B cell (primary cell): ENCODE measurements around the gene TBC1D22A. TPM values are rescaled to one million over a fixed set of nuclear protein-coding genes. Genes with fewer than 3 reads are reported as not detected.

Experiments
- ATAC-seq: fragments of 200-7000 bp; cut with Tn5 transposase; one replicate; pipeline ENCODE4 v1.10.0; 2021; ENCODE audit warnings: low read depth, mild to moderate bottlenecking, moderate number of reproducible peaks, moderate library complexity
- CTCF ChIA-PET: fragments of 350-600 bp; sonication (Branson Sonifier 250); formaldehyde crosslinking; loops from one replicate; lab custom pipeline; 2021; ENCODE audit warnings: antibody characterized with exemption, inconsistent platforms; lab: Charles Lee
- POLR2A ChIA-PET: fragments of 350-600 bp; sonication (Branson Sonifier 250); formaldehyde crosslinking; loops from one replicate; lab custom pipeline; 2021; ENCODE audit warnings: antibody characterized with exemption; lab: Charles Lee
- DNase-seq: peaks from one replicate; pipeline ENCODE4 v3.0.0; 2013
- H2AFZ ChIP-seq: 2 replicates; pipeline ENCODE4 v1.6.1; 2012; ENCODE audit warnings: mild to moderate bottlenecking, low read depth, low read length; ENCODE audit not compliant: insufficient read depth, poor library complexity, severe bottlenecking
- H3K27ac ChIP-seq, 2 donors: 1 replicate in 1 of 2; 2 replicates in 1 of 2; pipeline ENCODE4 v1.5.1; 2012 to 2013; ENCODE audit warnings: low read length in 2 of 2, mild to moderate bottlenecking in 2 of 2, moderate library complexity in 1 of 2
- H3K27me3 ChIP-seq, 4 experiments: fragments of 200-600 bp in 1 of 4; sonication (generic) in 1 of 4; replicated peaks in 1 of 4; 1 replicate in 2 of 4; 2 replicates in 2 of 4; pipeline versions ENCODE4 v1.6.1 to v1.7.0; 2013 to 2016; ENCODE audit warnings: low read length in 3 of 4, mild to moderate bottlenecking in 2 of 4, mixed read lengths in 1 of 4, moderate library complexity in 1 of 4; ENCODE audit not compliant: insufficient read depth in 4 of 4, control insufficient read depth in 3 of 4; ENCODE audit errors: control extremely low read depth in 1 of 4
- H3K36me3 ChIP-seq, 2 experiments: replicated peaks in 1 of 2; 1 replicate in 1 of 2; 2 replicates in 1 of 2; pipeline versions ENCODE4 v1.6.1 to v1.7.1; 2013; ENCODE audit warnings: low read length in 1 of 2; ENCODE audit not compliant: insufficient read depth in 2 of 2, control insufficient read depth in 1 of 2; ENCODE audit errors: control extremely low read depth in 1 of 2, extremely low read depth in 1 of 2
- H3K4me1 ChIP-seq, 2 donors: fragments of 200-600 bp in 1 of 2; sonication (generic) in 1 of 2; 1 replicate in 1 of 2; 2 replicates in 1 of 2; pipeline versions ENCODE4 v1.5.1 to v1.6.1; 2013 to 2017; ENCODE audit warnings: low read length in 2 of 2; ENCODE audit not compliant: control insufficient read depth in 2 of 2, insufficient read depth in 2 of 2
- H3K4me2 ChIP-seq: replicated peaks from 2 replicates; pipeline ENCODE3; 2012; ENCODE audit warnings: mild to moderate bottlenecking, low read depth, low read length; ENCODE audit not compliant: poor library complexity, severe bottlenecking
- H3K4me3 ChIP-seq, 5 experiments: fragments of 200-600 bp in 1 of 5; sonication (generic) in 1 of 5; 1 replicate in 3 of 5; 2 replicates in 2 of 5; pipeline versions ENCODE4 v1.5.1 to v1.7.0; 2011 to 2016; ENCODE audit warnings: low read length in 4 of 5, mild to moderate bottlenecking in 4 of 5, low read depth in 2 of 5, control low read depth in 1 of 5, moderate library complexity in 1 of 5; ENCODE audit not compliant: insufficient read depth in 1 of 5; ENCODE audit errors: control extremely low read depth in 1 of 5, extremely low read depth in 1 of 5
- H3K79me2 ChIP-seq: fragments of 200-600 bp; sonication (generic); one replicate; pipeline ENCODE4 v1.6.0; 2016; ENCODE audit warnings: low read length; ENCODE audit not compliant: control insufficient read depth, insufficient read depth
- H3K9ac ChIP-seq: fragments of 200-600 bp; sonication (generic); 2 replicates; pipeline ENCODE4 v1.6.1; 2017; ENCODE audit warnings: mild to moderate bottlenecking, low read length, moderate library complexity
- H3K9me3 ChIP-seq, 3 donors: one replicate each; pipeline versions ENCODE4 v1.6.1 to v1.7.1; 2013; ENCODE audit warnings: low read length in 2 of 3; ENCODE audit not compliant: control insufficient read depth in 2 of 3, insufficient read depth in 1 of 3; ENCODE audit errors: control extremely low read depth in 1 of 3
- H4K20me1 ChIP-seq: 2 replicates; pipeline ENCODE4 v1.6.0; 2012; ENCODE audit warnings: mild to moderate bottlenecking, low read length; ENCODE audit not compliant: insufficient read depth, control insufficient read depth, poor library complexity, severe bottlenecking
- H3K27ac Mint-ChIP-seq: one replicate; pipeline ENCODE4 v1.8.0; 2021; ENCODE audit warnings: mixed read lengths
- H3K27me3 Mint-ChIP-seq: one replicate; pipeline ENCODE4 v1.8.0; 2021; ENCODE audit warnings: mixed read lengths
- H3K4me1 Mint-ChIP-seq: one replicate; pipeline ENCODE4 v1.8.0; 2021; ENCODE audit warnings: mixed read lengths
- H3K4me3 Mint-ChIP-seq: one replicate; pipeline ENCODE4 v1.8.0; 2021; ENCODE audit warnings: mixed read lengths
- H3K9me3 Mint-ChIP-seq: one replicate; pipeline ENCODE4 v1.8.0; 2022; ENCODE audit warnings: mixed read lengths; ENCODE audit not compliant: insufficient read depth
- EZH2 ChIP-seq: IDR thresholded peaks from 2 replicates; pipeline ENCODE4 v1.6.1; 2012; ENCODE audit warnings: borderline replicate concordance, low read depth, mild to moderate bottlenecking, moderate library complexity, low read length; ENCODE audit not compliant: insufficient read depth, poor library complexity, severe bottlenecking
- WGBS: methylation state at CpG from one replicate; pipeline ENCODE4 v1.1.5; 2013; ENCODE audit warnings: missing lambda C conversion rate; ENCODE audit not compliant: insufficient coverage; 5-methylcytosine and 5-hydroxymethylcytosine counted together
- intact Hi-C: fragments of 100-400 bp; cut with micrococcal nuclease; formaldehyde crosslinking; loops from one replicate; pipeline ENCODE4 v1.10.0; 2022
- polyA plus RNA-seq: library from polyadenylated mRNA; depleted of rRNA; stranded (reverse); fragments of >200 nt; gene quantifications from 2 replicates; pipeline ENCODE4 v1.2.3, GENCODE V29; 2012
- total RNA-seq, 2 donors: library from RNA; stranded (reverse); fragments of 120-200 nt in 1 of 2; gene quantifications; 1 replicate in 1 of 2; 2 replicates in 1 of 2; pipeline versions ENCODE4 v1.2.3 to v1.2.4, GENCODE V29; 2013 to 2022
- TF ChIP-seq, protein P1 (sequence below): fragments of 200-600 bp; IDR thresholded peaks from one replicate; pipeline ENCODE4 v1.8.0; 2022; ENCODE audit warnings: antibody characterized with exemption, mild to moderate bottlenecking

Gene TBC1D22A
- total and polyA plus RNA-seq, 2 donors (not counting 1 experiment from before 2014, with no cell fraction given) = 73.8 to 128 TPM

GRCh38 chr22:47002692-47003091, 240.2 kb downstream of the TBC1D22A start:
- ChIA-PET CTCF (no interaction called here), POLR2A (no interaction called here)
- intact Hi-C loops = no loop called here
- H3K9ac ChIP-seq = no peak overlapping the region
- H3K27me3 ChIP-seq = no peaks in the 10 kb centered on the region
- H3K79me2 ChIP-seq = peaks cover 84% of the 10 kb centered on the region
- H3K4me3 ChIP-seq = no peak overlapping the region
- peaks cover 0 to 3% (median 0%) of the 10 kb centered on the region in 3 donors for H3K9me3 ChIP-seq
- no peak for ATAC-seq
- H3K36me3 ChIP-seq = peaks cover 3 to 71% of the 10 kb centered on the region in 2 experiments
- no peak overlapping the region for H3K27ac Mint-ChIP-seq
- H3K9me3 Mint-ChIP-seq = no peaks in the 10 kb centered on the region
- peaks cover 74% of the 10 kb centered on the region for H4K20me1 ChIP-seq
- peaks cover 0 to 10% of the 10 kb centered on the region in 2 donors for H3K4me1 ChIP-seq
- no peak overlapping the region for H3K4me3 Mint-ChIP-seq
- TF ChIP-seq EZH2 = no peak
- TF ChIP-seq, protein P1, sequence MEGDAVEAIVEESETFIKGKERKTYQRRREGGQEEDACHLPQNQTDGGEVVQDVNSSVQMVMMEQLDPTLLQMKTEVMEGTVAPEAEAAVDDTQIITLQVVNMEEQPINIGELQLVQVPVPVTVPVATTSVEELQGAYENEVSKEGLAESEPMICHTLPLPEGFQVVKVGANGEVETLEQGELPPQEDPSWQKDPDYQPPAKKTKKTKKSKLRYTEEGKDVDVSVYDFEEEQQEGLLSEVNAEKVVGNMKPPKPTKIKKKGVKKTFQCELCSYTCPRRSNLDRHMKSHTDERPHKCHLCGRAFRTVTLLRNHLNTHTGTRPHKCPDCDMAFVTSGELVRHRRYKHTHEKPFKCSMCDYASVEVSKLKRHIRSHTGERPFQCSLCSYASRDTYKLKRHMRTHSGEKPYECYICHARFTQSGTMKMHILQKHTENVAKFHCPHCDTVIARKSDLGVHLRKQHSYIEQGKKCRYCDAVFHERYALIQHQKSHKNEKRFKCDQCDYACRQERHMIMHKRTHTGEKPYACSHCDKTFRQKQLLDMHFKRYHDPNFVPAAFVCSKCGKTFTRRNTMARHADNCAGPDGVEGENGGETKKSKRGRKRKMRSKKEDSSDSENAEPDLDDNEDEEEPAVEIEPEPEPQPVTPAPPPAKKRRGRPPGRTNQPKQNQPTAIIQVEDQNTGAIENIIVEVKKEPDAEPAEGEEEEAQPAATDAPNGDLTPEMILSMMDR = no peak
- WGBS = 95% methylated on average over 6 of the region's 8 CpGs
- no peak overlapping the region for H3K4me2 ChIP-seq
- no peaks in the 10 kb centered on the region for H3K27me3 Mint-ChIP-seq
- no peak overlapping the region for H3K27ac ChIP-seq
- H2AFZ ChIP-seq = no peak overlapping the region
- peaks cover 14% of the 10 kb centered on the region for H3K4me1 Mint-ChIP-seq
- no peak for DNase-seq

- H3K27me3 ChIP-seq = no peaks in the 10 kb centered on the region
- H3K4me1 ChIP-seq = peaks cover 0 to 2% of the 10 kb centered on the region in 2 donors
- Mint-ChIP-seq H3K4me3 (no peak overlapping the region), H3K27me3 (no peaks in the 10 kb centered on the region), H3K9me3 (no peaks in the 10 kb centered on the region), H3K27ac (no peak overlapping the region), H3K4me1 (peaks cover 6% of the 10 kb centered on the region)
- ChIA-PET POLR2A (no interaction called here), CTCF (interaction anchor here (0.6 kb wide), 1 partner anchor 182 kb away, joined by 3 read pairs; no protein-coding TSS in a partner anchor)
- H3K4me3 ChIP-seq = no peak overlapping the region
- H3K27ac ChIP-seq = no peak overlapping the region
- intact Hi-C loops = no loop called here
- H3K36me3 ChIP-seq = peaks cover 8 to 69% of the 10 kb centered on the region in 2 experiments
- no peak overlapping the region for H2AFZ ChIP-seq
- 98% methylated on average over 6 of the region's 8 CpGs for WGBS
- no peak for DNase-seq
- ATAC-seq = no peak
- no peak overlapping the region for H3K9ac ChIP-seq
- no peak overlapping the region for H3K4me2 ChIP-seq
- H4K20me1 ChIP-seq = peaks cover 80% of the 10 kb centered on the region
- H3K79me2 ChIP-seq = peaks cover 93% of the 10 kb centered on the region
- peaks cover 0 to 3% (median 0%) of the 10 kb centered on the region in 3 donors for H3K9me3 ChIP-seq
- TF ChIP-seq EZH2 = no peak
- TF ChIP-seq, protein P1 = no peak
Observed at GRCh38 chr22:47005506-47006408, 243.3 kb downstream of the TBC1D22A start.
